Mesenteric fat pad (tissue), 1 donor: ENCODE data around the gene BCAS3. TPM values are rescaled to one million over a fixed set of nuclear protein-coding genes. Genes with fewer than 3 reads are reported as not detected.
"Not testable (repeated sequence)": the region's sequence is repeated elsewhere in the genome, so short reads cannot be mapped to it uniquely, and the experiment has no call there.

Source experiments
- DNase-seq: peaks from one replicate; pipeline ENCODE4 v3.0.0-alpha.2; 2020; ENCODE audit warnings: low spot score
- long read RNA-seq: library from polyadenylated mRNA; unstranded; transcript quantifications from one replicate; pipeline ENCODE4 v2.0.0, GENCODE V29; 2020
- total RNA-seq: library from RNA; stranded (reverse); fragmentation: NEBNext Ultra II Directional; extraction: Animal tissue kit (Norgen Biotek cat#: 25700); gene quantifications from one replicate; pipeline ENCODE4 v1.2.1, GENCODE V29; 2021
- donor health status: DM: yes; HTN: yes; CAD: no.

The BCAS3 gene
- 20.8 TPM for total RNA-seq
- long read RNA-seq, full-length matches to known transcripts = 3 of 33 reads
- long read RNA-seq, partial matches to known transcripts = 19 of 33 reads
- long read RNA-seq, other reads (novel, unspliced or antisense) = 11 of 33 reads

DNA sequence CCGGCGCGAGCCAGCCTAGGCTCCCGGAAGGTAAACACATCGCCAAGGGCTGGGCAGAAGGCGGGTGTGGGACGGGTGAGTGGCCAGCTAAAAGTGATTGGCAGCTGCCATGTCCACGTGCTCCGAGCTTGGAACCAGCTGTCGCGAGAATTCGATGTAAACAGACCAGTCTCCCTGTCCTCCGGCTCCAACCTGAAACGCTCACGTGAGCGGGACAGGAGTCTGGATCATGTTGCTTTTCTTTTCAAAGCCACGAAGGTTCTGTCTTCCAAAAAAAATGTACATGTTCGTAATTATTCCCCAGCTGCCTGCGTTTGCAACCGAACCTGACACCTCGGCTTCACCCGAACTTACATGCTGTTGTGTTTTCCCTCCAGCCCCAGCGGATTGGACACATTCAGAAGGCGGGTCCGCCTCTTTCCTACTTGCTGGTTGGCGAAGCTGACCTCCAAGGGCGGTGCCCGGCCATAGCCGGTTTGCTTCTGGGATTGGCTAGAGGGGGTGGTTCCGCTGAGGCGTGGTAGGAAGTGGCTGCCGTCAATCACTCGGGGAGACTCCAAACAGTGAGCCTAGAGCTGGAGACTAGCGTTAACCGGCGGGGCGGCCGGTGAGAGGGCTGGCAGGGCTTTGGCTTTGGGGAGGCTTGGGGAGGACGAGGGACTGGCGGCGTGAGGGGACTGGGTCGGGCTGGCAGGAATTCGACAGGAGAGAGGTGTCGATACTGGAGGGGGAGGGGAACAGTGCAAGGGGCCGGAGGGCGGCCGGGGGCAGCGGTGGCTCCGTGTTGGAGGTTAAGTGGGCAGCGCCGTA lies at the start of gene BCAS3:
Gene BCAS3 (plus strand): TSS at position 544 of the 810 bp plus-strand sequence.
- peak; percentile 97 for DNase-seq

DNA sequence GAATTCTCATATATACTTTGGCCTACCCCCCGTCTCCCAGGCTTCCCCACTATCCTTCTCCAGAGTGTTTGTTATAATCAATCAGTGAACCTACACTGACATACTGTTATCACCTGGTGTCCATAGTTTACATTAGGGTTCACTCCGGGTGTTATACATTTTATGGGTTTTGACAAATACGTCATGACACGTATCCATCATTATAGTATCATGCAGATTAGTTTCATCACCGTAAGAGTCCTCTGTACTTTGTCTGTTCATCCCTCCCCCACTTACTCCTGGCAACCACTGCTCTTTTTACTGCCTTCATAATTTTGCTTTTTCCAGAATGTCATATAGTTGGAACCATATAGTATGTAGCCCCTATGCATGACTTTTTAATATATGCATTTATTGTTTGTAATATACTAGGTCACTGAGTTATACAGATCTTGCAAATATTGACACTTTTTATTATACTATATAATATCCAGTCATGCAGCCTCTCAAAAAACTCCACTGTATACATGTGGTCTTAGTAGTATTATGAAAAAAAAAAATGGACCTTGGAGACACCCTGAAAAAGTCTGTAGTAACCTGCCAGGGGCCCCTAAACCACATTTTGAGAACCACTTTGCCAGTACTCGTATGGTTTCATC lies 49.3 kb upstream of the BCAS3 start:
- no peak for DNase-seq

DNA sequence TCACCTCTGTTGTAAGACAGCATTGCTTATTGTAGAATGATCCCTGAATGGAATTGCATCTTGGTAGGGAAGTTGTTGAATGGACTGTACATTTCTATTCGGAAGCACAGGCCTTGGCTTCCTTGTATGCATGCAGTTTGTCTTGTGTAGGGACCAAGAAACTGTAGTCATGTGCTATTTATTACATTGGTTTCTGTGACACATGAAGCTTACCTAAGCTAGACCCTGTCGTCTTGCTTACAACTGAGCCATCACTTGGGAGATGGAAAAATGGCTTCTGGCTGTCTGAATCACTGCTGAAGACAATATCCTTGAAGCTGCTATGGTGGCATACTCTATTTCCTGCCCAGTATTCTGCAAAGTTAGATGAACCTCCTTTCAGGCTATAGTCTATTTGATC lies 48.5 kb upstream of the BCAS3 start:
- no peak for DNase-seq

DNA sequence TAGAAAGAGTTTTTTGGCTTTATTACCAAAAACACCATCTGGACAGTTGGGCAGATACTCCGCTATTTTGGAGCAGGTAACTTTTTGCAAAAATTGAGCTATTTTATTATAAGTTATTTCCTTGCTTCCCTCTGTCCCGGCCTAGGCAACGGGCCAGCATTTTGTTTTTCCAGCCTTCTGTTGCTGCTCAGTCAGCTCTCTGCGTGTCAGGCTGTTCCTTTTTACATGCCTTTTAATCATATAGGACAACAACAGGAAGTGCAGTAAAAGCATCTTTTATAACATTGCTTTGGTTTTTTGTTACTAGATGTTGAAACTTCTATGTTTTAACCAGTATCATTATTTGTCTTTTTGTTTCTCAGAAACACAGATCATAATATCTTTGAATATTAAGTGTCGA lies 47.3 kb upstream of the BCAS3 start:
- no peak for DNase-seq

DNA sequence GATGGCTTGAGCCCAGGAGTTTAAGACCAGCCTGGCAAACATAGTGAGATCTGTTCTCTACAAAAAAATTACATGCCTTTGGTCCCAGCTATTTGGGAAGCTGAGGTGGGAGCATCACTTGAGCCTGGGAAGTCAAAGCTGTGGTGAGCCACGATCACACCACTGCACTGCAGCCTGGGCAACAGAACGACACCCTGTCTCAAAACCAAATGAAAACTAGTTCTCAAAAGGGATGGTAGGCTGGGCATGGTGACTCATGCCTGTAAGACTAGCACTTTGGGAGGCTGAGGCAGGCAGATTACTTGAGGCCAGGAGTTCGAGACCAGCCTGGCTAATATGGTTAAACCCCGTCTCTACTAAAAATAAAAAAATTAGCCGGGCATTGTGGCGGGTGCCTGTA lies 46.5 kb upstream of the BCAS3 start:
- DNase-seq = no peak

DNA sequence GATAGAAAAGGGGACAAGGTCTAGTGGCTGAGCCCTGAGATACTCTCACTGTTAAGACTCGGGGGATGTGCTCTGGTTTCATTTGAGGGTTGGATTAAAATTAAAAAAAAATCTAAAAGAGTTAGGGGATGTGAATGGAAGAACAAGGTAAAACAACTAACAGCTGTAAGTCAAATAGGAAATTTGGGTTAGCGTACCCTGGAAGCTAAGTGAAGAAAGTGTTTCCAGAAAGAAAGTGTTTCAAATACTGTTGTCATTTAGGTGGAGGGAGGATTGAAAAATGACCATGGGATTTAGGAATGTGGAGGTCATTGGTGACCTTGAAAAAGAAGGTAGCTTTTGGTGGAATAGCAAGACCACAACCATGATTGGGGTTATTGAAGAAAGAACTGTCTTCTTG lies 40.0 kb upstream of the BCAS3 start:
- no peak for DNase-seq

DNA sequence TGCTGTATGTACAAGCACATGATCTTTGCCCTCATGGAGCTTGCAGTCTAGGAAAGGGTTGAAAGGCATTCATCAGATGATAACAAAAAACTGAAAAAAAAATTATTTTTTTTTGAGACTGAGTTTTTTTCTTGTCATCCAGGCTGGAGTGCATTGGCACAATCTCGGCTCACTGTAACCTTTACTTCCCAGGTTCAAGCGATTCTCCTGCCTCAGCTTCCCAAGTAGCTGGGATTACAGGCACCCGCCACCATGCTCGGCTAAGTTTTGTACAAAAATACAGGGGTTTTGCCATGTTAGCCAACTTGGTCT lies 38.7 kb upstream of the BCAS3 start:
- DNase-seq = no peak

DNA sequence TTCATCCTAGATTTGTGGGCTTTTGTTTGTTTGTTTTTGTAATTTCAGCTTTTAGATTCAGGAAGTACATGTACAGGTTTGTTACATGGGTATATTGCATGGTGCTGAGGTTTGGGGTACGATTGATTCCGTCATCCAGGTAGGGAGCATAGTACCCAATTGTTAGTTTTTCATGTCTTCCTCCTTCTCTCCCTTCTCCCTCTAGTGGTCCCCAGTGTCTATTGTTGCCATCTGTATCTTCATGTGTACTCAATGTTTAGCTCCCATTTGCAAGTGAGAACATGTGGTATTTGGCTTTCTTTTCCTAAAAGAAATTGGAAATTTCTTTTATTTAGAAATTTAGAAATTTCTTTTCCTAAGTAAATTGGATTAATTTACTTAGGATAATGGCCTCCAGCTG lies 37.1 kb upstream of the BCAS3 start:
- DNase-seq = no peak

DNA sequence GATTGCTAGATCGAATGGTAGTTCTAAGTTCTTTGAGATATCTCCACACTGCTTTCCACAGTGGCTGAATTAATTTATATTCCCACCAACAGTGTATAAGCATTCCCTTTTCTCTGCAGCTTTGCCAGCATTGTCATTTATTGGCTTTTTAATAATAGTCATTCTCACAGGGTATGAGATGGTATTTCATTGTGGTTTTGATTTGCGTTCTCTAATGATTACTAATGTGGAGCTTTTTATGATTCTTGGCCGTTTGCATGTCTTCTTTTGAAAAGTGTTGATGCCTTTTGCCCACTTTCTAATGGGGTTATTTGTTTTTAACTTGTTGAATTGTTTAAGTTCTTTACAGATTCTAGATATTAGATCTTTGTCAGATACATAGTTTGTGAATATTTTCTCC lies 36.5 kb upstream of the BCAS3 start:
- no peak for DNase-seq

DNA sequence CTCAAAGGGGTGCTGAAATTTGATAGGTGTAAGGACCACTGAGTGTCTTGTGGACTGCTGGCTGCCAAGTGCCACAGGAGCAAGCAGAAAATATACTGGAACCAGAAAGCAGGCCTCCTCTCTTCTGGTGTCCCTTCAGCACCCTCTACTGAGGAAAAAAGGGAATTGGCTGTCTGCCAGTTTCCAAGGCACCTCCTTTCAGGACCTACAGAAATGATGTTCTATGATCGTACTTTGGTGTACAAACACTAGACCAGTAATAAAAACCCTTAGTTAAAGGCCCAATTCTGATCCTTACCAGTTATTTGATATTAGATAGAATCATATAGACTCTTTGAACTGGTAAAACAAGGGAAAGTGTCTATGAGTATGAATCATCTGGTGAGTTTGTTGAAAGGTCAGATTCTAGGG lies 35.8 kb upstream of the BCAS3 start:
- no peak for DNase-seq

DNA sequence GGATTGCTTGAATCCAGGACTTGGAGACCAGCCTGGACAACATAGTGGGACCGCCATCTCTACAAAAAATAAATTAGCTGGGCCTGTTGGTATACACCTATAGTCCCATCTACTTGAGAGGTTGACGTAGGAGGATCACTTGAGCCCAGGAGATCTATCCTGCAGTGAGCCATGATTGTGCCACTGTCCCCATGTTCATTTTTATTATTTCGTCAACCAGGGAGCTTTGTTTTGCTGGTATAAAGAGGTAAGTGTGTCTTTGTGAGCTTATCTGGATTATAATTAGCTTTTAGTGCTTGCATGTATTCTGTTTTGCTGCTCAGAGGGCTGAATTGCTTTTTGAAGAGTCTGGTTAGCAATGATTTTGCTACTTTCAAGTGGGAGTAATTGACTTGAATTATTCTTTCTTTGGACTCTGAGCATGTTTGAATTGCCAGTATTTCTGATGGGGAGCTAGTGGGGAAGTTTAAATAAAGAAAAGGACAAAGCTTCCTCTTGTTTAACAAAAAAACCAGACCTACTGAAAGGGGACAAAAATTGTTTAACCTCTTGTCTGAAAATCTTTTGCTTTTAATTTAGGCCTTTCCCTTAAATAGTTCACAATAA lies 31.6 kb upstream of the BCAS3 start:
- no peak for DNase-seq

DNA sequence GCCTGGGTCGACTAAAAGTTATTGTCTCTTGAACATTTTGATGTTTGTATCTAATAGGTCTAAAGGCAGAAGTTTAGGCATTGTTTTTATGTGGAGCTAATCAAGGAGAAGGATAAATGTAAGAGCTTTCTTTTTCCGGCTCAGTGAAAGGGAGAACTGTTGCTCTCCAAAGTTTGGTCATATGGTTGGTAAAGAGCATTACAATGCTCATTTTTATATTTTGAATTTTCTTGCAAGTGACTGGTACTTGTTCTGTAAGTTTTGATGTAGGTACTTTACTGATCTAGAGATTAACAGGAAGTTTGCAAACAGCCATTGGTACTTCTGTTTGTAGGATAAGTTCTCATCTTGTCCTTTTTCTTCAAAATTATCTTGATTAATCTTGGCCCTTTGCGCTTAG lies 30.9 kb upstream of the BCAS3 start:
- DNase-seq = no peak

DNA sequence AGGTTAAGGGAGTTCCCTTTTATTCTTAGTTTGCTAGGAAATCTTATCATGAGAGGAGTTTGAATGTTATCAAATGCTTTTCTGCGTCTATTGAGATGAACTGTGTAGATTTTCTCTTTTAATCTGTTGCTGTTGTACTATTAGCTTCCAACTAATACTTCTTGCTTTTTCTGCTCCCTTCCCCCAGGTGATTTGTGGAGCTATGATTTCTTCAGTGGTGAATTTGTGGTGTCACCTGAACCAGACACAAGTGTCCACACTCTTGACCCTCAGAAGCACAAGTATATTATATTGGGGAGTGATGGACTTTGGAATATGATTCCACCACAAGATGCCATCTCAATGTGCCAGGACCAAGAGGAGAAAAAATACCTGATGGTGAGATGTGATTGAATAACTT lies 29.9 kb upstream of the BCAS3 start:
- DNase-seq = no peak

DNA sequence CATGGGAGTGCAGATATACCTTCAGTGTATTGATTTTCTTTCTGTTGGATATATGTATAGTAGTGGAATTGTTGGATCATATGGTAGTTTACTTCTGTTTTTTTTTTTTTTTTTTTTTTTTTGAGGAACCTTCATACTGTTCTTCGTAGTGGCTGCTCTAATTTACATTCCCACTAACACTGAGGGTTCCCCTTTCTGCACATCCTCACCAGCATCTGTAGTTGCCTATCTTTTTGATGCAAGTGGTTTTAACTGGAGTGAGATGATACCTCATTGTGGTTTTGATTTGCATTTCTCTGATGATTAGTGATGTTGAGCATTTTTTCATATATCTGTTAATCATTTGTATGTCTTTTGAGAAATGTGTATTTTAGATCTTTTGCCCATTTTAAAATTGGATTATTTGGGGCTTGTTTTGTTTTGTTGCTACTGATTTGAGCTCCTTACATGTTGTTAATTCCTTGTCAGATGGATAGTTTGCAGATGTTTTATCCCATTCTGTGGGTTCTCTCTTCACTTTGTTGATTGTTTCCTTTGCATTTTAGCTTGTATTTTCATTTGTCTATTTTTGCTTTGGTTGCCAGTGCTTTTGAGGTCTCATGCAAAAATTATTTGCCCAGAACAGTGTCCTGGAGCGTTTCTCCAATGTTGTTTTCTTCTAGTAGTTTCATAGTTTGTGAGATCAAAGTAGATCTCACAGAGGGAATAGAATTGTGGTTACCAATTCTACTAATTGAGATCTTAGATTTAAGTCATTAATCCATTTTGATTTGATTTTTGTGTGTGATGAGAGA lies 25.0 kb upstream of the BCAS3 start:
- no peak for DNase-seq

DNA sequence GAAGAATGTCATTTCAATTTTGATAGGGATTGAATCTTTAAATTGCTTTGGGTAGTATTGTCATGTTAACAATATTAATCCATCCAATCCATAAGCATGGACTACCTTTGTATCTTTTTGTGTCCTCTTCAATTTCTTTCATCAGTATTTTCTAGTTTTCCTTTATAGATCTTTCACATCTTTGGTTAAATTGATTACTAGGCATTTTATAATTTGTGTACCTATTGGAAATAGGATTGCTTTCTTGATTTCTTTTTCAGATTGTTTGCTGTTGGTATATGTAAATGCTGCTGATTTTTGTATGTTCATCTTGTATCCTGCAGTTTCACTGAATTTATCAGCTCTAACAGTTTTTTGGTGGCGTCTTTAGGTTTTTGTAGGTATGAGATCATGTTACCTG lies 24.1 kb upstream of the BCAS3 start:
- no peak for DNase-seq

DNA sequence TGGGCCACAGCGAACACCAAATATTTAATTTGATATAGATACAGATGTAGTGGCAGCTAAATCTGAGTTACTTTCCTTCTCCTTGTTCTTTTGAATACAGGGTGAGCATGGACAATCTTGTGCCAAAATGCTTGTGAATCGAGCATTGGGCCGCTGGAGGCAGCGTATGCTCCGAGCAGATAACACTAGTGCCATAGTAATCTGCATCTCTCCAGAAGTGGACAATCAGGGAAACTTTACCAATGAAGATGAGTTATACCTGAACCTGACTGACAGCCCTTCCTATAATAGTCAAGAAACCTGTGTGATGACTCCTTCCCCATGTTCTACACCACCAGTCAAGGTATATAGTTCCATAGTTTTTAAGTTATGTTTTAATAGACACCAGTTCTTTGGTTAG lies 21.2 kb upstream of the BCAS3 start:
- no peak for DNase-seq

DNA sequence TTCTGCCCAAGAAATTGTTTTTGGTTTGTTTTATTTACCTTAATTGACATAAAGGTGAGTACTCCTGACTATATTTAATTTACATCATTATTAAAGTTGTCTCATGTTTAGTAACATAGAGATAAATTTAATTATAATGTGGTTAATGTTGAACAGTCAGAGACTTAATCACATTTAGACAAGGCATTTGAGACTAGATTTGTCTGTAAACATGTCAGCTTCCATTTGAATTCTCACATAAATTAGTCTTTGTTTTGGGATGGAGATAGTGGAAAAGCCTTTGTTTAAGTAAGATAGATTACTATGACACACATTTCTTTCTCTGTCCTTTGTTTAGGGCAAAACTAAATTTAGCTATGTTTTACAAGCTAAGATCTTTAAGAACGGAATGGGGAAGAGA lies 18.5 kb upstream of the BCAS3 start:
- DNase-seq = no peak

DNA sequence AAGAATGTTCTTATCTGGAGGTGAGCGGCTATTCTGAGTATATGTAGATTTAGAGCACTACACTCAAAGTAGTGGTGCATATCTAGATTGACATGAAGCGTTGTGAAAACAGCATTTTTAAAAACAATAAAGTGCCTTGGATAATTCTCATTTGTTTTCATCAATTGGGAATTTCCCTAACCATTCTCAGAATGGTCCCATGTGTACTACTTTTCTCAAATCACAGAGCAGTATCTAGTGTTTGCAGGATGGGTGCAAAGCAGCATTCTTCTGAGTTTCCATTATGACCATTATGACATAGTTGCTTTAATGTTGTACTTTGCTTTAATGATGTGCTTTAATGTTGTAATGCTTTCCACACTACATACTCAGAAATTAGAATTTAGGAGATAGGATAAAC lies 16.2 kb upstream of the BCAS3 start:
- no peak for DNase-seq

DNA sequence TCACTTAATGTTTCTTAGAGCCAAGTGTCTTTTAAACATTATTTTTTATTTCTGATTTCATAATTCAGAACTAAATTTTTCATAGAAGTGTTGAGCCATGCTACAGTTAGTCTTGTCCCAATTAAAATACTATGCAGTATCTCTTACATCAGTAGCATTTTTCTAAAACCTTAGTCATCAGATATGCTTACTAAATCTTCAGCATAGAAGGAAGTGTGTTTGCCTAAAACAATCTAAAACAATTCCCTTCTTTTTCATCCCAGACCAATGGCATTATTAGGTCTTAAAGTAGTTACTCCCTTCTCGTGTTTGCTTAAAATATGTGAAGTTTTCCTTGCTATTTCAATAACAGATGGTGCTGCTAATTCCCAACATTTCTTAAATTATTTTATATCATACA lies 13.6 kb upstream of the BCAS3 start:
- DNase-seq = no peak

DNA sequence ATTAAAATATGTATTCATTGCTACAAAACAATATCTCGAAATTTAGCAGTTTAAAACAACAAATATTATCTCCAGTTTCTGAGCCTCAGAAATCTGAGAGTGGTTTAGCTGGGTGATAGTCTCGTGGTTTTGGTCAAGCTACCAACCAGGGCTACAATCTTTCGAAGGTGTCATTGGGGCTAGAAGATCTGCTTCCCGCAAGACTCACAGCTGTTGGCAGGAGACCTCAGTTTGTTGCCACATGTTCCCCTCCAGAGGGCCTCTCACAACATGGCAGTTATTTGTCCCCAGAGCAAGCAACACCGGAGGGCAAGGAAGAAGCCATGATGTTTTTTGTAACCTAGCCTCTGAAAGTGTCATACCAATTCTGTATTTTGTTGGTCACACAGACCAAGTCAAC lies 12.0 kb upstream of the BCAS3 start:
- no peak for DNase-seq

DNA sequence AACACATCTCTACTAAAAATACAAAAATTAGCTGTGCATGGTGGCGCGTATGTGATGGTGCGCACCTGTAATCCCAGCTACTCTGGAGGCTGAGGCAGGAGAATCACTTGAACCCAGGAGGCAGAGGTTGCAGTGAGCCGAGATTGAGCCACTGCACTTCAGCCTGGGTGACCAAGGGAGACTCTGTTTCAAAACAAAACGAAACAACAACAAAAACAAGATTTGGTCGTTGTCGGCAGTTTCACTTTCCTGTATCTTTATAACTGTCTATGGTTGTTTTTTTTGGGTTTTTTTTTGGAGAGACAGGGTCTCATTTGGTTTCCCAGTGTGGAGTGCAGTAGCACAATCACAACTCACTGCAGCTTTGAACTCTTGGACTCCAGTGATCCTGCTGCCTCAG lies 8.9 kb upstream of the BCAS3 start:
- not testable (repeated sequence) for DNase-seq

DNA sequence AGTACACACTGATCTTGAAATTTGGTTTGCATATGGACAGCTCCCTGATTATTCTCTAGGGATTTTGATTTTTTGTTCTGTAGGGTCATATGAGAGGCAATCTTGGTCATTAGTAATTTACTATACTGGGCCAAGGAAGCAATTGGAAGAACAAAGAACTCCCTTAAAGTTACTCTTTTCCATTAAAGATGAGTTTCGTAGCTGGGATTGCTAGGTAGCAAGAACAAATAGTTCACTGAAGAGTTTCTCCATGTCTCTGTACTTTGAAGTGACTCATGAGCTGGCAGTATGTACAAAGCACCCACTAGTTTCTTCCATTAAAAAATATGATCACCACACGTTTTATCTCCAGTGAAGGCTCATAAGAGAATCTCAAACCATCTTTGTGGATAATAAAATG lies 6.2 kb upstream of the BCAS3 start:
- DNase-seq = no peak
